NCI-H524 (cell line): ENCODE data around the gene ZNF185.
A peak's percentile ranks its signal among the peaks of the same experiment; 100 is the strongest.
"Not testable (repeated sequence)": the region's sequence is repeated elsewhere in the genome, so short reads cannot be mapped to it uniquely, and the experiment has no call there.

Source experiments
- DNase-seq, 2 experiments: peaks; one replicate each; lab custom pipeline; 2025; lab: John Stamatoyannopoulos, UW

ZNF185 gene

DNA sequence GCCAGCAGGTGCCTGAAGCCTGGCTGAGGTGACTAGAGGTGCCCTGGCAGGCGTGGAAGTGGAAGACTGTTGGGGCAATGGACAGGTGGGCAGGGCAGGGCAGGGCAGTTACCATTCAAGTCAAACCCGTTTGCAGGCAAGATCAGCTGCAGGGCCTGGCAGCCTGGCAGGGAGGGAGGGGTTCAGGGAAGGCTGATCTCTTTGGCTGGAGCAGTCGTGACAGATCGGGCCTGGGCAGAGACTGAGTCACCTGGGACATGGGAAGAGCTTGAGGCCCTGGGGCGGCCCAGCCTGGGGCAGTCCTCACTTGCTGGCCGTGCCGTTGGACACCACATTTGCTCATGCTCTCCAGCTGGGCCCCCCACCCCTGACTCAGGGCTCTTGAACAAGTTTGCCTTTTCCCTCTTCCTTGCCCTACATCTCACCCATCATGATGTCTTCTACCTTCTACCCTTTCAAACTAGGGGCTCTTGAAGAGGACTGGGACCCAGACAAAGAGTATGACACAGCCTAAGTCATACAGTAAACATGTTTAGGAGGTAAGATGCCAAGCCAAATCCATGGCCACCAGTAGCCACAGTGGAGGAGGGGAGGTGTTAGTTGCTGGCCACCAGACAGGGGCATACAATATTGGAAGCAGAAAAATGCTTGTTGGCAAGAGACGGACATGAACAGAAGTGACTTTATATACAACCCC is 2.0 kb upstream of the ZNF185 start:
- no peak for DNase-seq

- DNase-seq, result no peak
Measured at GRCh38 chrX:152896450-152896849, 1.4 kb upstream of the ZNF185 start.

DNA sequence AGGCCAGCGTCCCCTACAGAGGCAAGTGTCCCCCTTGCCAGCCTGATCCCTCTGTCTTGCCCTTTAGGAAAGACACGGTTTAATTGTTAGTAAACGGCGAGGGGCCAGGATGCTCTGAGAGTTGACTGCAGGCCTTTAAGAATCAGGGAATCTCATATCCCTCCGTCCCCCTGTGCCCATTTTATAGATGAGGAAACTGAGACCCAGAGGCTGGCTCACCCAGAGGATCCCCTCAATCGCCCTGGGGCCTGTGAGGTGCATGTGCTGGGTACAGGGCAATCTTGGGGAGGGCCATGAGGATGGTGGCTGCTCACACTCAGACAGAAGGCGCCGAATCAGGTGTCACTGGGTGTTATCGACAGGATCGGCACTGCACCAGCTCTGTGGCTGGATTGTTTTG is 575 bp downstream of the ZNF185 start:
- no peak for DNase-seq

DNA sequence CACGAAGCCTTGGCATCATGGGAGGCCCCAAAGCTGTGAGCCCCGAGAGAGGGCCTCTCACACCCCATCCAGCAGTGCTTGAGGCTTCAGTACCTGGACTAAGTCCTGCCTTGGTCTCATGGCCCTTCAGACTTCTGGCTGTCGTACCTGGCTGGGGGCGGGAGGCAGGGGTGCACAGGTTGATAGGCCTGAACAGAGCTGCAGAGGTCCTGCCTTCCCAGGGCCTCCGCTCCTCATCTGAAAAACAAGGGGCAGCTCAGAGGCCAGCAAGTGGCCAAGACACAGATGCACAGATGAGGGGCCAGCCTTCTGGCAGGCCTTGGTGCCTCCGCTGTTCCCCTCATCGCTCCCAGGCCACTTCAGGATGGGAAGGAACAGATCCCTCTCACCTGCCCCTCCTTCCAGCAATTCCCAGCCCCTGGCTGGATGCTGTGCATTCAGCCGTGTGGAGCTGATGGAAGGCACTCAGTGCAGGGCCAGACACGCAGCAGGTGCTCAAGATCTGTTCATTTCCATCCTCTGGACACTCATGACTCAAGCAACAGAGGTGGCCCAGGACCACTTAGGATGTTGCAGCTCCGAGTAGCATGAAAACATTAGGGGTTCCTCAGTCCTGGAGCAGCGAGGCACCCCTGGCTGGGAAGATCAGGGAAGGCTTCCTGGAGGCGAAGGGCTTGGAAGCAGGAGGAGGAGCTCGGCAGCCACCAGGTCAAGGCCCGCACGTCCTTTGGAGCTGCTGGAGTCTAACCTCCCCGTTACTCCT is 1.4 kb downstream of the ZNF185 start:
- DNase-seq, result peak in 1 of 2 experiments; percentile 50

- peak in 1 of 2 experiments; percentile 64 for DNase-seq
Measured at GRCh38 chrX:152899874-152900719, 2.2 kb downstream of the ZNF185 start.

- no peak for DNase-seq
Measured at GRCh38 chrX:152900937-152901445, 3.1 kb downstream of the ZNF185 start.

DNA sequence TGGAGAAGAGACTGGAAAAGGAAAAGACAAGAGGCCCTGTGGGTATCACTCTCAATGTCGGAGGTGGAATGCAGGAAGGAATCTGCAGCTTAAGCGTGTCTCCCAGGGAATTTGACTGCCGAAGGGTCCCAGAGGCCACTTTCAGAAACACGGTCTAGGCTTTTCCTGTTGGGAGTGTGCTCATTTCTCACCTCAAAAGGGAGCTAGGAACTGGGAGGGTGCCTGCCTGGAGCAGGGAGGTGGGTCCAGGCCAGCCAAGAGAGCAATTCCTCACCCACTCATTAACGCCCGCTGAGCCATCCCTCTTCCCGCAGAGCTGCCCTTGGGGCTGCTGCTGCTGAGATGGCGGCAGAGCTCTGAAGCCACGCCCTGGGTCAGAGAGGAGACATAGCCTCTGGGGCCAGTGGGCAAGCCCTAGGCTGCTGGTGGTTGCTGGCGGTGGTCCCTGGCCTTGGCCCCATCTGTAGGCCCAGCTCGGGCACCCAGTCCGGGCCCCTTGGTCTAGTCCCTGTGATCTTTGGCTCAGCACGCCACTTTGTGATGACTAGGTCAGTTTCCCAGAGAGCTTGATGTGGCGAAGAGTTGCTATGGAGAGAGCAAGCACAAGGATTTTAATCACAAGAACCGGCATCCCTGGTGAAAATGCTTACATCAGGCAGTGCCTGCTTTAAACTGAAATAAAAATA is 4.1 kb downstream of the ZNF185 start:
- no peak for DNase-seq

GRCh38 chrX:152902502-152902820 is 4.6 kb downstream of the ZNF185 start:
- DNase-seq, result no peak

GRCh38 chrX:152903589-152903988 is 5.7 kb downstream of the ZNF185 start:
- DNase-seq, result no peak

- DNase-seq, result peak; percentile 28 to 47
Measured at GRCh38 chrX:152904151-152905080, 6.5 kb downstream of the ZNF185 start.

- peak; percentile 75 to 91 for DNase-seq
Measured at GRCh38 chrX:152905081-152905420, 7.2 kb downstream of the ZNF185 start.

DNA sequence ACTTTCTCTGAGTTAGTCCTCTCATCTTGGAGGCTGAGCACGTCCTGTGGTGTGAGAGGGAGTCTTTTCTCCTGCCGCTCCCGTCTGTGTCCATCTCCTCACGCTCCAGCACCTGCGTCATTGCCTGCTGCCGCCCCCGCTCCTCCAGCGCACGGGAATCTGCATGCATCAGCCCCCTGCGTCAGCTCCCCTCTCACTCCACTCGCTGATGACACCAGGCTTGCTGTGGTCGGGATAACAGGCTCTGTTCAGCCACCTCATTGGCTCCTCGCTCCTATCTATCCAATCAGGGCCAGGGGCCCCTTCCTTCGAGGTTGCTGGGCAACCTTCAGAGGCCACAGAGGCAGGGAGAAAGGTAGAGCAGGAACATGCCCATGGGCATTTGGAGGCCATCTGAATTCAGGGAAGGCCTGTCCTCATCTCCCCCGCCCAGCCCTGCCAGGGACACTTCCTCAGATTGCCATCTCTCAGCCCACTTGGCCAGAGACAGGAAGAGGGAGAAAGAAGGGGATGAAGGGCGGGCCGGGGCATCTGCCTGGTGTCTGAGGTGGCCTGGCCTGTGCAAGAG is 9.3 kb downstream of the ZNF185 start:
- DNase-seq, result peak; percentile 34 to 74

- DNase-seq, result no peak
Measured at GRCh38 chrX:152908486-152908885, 10.6 kb downstream of the ZNF185 start.

GRCh38 chrX:152910018-152910417 is 12.2 kb downstream of the ZNF185 start:
- DNase-seq, result not testable (repeated sequence)

GRCh38 chrX:152912106-152912505 is 14.2 kb downstream of the ZNF185 start:
- peak in 1 of 2 experiments; percentile 33 for DNase-seq

GRCh38 chrX:152912641-152913040 is 14.8 kb downstream of the ZNF185 start:
- no peak for DNase-seq

DNA sequence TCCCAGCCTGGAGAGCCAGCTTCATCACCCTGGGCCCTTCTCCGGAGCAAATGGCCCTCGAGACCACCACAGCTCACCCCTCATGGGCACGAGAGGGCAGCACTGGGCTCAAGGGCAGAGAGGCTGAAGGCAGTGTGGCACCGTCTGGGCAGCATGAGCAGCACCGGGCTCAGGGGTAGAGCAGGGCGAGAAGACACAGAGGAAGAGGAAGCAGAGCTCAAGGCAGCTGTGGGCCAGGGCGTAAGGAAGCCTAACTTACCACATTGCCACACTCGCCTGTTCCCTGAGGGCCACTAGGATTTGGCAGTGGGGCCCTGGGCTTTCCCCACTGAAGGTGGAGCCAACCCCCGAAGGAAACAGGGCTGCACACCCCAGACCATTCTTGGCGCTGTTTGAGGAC is 15.5 kb downstream of the ZNF185 start:
- DNase-seq, result peak in 1 of 2 experiments; percentile 18

- peak; percentile 90 to 94 for DNase-seq
Measured at GRCh38 chrX:152913910-152914309, 16.0 kb downstream of the ZNF185 start.

- peak; percentile 22 to 54 for DNase-seq
Measured at GRCh38 chrX:152915541-152916241, 17.8 kb downstream of the ZNF185 start.
